ENCODE results near the gene HBD.

- TF ChIP-seq CTCF (IDR thresholded peaks at IDR 0.05; ENCODE audit: insufficient read depth, low read length, poor library complexity, severe bottlenecking) (no peak), EZH2phosphoT487 (conservative IDR thresholded peaks at IDR 0.05; ENCODE audit: low read length) (no peak)
Measured at GRCh38 chr11:5276697-5277096, 42.4 kb upstream of the HBD start.

Data from SU-DHL-6 (cell line).